Breast epithelium (tissue), 3 donors: ENCODE results near the gene RTN4R.

Source experiments
- CTCF ChIP-seq, 3 donors: fragments of 450-650 bp; IDR thresholded peaks; one replicate each; pipeline ENCODE4 v1.5.1; 2016 to 2017; ENCODE audit warnings: antibody characterized with exemption in 3 of 3, mild to moderate bottlenecking in 3 of 3, moderate library complexity in 3 of 3
- POLR2A ChIP-seq: fragments of 450-650 bp; IDR thresholded peaks from one replicate; pipeline ENCODE4 v1.6.1; 2016; ENCODE audit warnings: antibody characterized with exemption, mild to moderate bottlenecking, moderate library complexity
- POLR2AphosphoS5 ChIP-seq, 3 donors: sonication (generic); formaldehyde crosslinking; IDR thresholded peaks; one replicate each; pipeline ENCODE4 v1.6.1; 2017; ENCODE audit warnings: antibody characterized with exemption in 3 of 3

- TF ChIP-seq POLR2AphosphoS5 (IDR thresholded peaks at IDR 0.05) (no peak), CTCF (IDR thresholded peaks at IDR 0.05) (no peak), POLR2A (no peak)
These were observed 13.8 kb upstream of the RTN4R start for GRCh38 chr22:20281891-20282290.
